GM12873 (cell line): ENCODE results near the gene PTPRJ.

Experiments
- CTCF ChIP-seq: IDR thresholded peaks from 2 replicates; pipeline ENCODE4 v1.5.1; 2012; ENCODE audit warnings: low read depth, mild to moderate bottlenecking, moderate library complexity, low read length, control low read depth; ENCODE audit not compliant: insufficient read depth; ENCODE audit errors: missing control alignments

Gene PTPRJ

DNA sequence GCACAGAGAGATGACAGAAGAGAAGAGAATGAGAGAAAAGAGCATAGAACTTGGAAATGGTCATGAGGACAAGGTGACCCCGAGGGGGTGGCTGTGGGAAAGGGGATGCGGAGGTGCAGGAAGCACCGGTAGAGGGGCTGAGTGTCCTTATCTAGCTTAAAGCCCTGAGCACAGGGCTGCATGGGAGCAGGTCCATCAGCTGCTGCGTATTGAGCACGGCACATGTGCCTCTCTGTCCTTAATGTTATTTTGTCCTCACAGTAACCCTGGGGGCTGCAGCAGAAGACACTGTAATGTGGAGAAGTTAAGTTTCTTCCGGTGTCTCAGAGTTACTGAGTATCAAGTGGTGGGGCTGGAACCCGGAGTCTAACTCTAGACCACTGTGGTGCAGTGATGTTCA lies 141.9 kb downstream of the PTPRJ start:
- no peak for TF ChIP-seq CTCF

DNA sequence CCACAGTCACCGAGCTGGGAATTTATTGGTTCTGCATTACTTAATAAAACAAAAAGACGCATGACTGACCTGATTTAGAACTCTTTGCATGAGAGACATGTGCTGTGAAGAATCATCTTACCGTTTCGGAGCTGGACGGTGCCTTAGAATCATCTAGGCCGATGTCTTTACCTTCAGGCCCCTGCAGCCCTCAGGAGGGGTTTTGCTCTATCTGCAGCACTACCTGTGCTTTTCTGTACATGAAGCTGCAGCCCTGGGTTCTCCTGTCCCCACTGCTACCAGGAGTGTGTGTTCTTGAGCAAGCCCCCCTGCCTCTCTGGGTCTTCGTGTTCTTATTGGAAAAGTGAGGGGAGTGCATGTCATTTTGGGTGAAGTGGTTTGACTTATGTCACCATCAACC lies 142.3 kb downstream of the PTPRJ start:
- TF ChIP-seq CTCF: no peak

DNA sequence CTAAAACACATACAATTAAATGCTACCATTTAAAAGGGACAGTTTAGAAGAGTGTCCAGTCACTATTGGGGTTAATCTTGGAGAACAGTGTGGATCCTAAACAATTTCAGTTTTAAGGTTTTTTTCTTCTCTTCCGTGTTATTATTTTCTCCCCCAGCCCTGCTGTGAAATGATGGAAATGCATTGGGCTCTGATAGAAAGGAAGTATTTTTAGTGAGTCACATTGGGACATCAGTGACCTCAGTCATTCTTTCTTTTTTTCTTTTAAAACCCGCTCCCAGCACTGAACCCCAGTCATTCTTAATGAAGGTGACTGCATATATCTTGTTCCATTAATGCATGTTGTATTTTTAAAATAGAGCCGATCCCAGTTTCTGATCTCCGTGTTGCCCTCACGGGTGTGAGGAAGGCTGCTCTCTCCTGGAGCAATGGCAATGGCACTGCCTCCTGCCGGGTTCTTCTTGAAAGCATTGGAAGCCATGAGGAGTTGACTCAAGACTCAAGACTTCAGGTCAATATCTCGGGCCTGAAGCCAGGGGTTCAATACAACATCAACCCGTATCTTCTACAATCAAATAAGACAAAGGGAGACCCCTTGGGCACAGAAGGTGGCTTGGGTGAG lies 143.0 kb downstream of the PTPRJ start:
- TF ChIP-seq CTCF: no peak

DNA sequence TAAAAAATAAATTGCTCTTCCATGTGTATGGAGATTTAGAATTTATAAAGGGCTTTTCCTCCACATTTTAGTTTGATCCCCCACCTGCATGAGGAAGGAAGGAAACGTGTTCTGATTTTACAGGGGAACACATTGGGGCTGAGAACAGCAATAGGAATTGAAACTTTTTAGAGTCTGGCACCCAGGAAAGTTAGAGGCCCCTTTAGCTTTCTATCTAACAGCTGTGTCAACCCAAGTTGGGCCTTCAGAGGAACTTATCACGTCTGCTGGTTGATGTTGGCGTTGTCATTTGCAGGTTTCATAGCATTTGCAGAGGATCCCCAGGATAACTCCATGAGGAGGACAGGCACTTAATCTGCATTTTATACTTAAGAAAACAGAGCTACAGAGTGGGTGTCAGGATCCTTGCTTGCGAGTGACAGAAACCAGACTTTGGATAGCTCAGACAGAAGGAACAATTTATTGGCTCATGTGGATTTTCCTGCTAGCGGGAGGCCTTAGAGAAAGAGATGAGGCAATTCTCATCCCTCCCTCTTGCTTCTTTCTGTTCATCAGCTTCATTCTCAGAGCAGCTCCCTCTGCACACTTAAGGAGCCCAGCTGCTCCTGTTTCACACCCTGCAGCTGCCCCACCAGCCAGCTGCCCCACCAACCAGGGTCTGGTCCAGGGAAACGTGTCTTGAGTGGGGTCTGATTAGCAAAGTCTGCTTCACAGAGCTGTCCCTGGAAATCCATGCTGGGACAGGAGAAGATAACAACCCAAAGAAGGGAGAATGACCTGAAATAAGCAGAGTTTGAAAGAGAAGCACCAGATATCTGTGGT lies 143.8 kb downstream of the PTPRJ start:
- no peak for TF ChIP-seq CTCF

GRCh38 chr11:48124880-48125279 lies 144.5 kb downstream of the PTPRJ start:
- no peak for TF ChIP-seq CTCF

- TF ChIP-seq CTCF: no peak
These were observed 145.5 kb downstream of the PTPRJ start for GRCh38 chr11:48125866-48126265.

DNA sequence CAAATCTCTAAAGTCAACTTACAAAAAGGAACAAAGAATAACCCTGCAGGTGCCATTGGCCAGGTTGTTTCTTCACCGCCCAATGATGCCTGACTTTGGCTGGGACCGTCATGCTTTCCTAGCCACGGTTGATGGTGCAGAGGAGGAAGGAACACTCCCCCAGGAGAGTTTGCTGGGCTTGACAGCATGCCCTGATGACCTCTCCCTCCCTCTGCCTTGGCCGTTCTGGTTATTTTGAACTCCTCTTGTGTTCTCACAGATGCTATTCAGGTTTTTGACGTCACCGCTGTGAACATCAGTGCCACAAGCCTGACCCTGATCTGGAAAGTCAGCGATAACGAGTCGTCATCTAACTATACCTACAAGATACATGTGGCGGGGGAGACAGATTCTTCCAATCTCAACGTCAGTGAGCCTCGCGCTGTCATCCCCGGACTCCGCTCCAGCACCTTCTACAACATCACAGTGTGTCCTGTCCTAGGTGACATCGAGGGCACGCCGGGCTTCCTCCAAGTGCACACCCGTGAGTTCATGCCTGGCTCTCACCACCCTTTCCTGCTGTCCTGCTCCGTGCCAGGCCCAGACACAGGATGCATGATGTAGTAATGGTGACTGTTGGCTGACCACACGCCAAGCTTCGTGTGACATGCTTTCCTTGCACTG lies 147.3 kb downstream of the PTPRJ start:
- no peak for TF ChIP-seq CTCF
